ENCODE results near the gene LBH.

LBH gene

GRCh38 chr2:30273574-30273929 is 42.2 kb downstream of the LBH start:
- DNase-seq (ENCODE audit: low spot score): no peak

GRCh38 chr2:30275256-30275655 is 43.9 kb downstream of the LBH start:
- DNase-seq (ENCODE audit: low spot score): no peak

- no peak for DNase-seq (ENCODE audit: low spot score)
Measured at GRCh38 chr2:30276455-30276911, 45.1 kb downstream of the LBH start.

GRCh38 chr2:30277582-30277981 is 46.2 kb downstream of the LBH start:
- DNase-seq (ENCODE audit: low spot score): no peak

DNA sequence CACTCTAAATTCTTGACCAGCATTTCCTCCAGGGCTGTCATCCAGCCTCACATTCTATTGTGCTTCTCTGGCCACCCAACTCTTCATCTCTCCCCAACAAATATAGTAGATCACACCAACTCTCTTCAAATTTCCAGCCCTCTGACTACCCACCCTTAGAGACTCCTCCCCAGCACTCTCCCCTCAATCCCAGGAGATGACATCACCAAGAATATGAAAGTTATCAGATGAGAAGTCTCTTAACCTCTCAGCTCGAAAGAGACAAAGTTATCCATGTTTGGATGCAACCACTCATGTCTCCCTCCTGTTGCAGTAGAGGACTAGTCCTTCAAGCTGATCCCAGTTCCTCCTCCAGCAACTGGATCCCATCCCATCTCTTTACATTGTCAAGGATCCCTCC is 47.1 kb downstream of the LBH start:
- DNase-seq (ENCODE audit: low spot score): no peak

DNA sequence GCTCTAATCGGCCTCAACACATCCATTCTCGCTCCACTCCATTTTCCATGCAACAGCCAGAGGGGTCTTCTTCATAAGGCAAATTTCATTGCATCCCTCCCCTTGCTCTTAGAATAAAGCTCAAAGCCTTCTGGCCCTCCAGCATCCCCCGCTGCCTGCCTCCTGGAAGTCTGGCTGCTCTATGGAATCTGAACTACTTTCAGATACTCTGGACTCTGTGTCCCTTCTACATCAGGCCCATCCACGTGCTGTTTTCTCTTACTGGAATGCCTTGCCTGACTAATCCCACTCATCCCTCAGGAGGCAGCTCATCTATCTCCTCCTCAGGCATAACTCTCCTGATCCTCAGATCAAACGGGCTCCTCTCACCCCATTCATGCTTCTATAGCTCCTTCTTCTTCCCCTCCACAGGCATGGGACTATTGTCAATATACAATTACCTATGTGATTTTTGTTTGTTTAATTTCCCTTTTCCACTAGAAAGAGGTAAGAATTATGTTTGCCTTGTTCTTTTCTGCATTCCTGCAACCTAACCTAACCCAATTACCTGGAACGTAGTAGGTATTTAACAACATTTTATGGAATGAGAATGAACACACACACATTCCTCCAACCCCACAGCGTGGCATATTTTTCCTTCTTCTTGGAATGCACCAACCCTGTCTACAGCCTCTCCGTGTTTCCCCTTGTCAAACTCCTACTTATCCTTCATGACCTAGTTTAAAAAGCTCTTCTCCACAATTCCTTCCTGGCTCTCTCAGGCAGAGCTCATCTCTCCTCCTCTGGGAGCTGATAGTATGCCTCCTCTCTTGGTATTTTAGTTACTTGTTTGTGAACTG is 49.5 kb downstream of the LBH start:
- no peak for DNase-seq (ENCODE audit: low spot score)

DNA sequence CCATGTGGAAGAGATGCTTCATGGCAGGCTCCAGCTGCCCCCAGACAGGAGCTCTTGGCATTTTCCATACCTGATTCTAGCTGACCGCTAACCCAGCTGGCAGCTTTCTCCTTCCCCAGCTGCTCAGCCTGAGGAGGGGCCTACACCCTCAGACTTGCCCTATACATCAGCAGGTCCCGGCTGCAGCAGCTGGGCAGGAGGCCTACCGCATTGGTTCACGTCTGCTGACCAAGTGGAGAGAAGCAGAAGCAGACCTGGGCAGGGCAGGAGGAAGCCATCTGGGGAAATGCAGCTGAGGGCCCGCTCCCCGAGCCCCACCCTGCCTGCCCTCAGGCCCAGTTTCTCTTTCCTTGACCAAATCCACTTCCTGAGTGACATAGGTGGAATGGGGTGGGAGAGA is 50.7 kb downstream of the LBH start:
- no peak for DNase-seq (ENCODE audit: low spot score)

GRCh38 chr2:30282721-30283120 is 51.4 kb downstream of the LBH start:
- DNase-seq (ENCODE audit: low spot score): no peak

DNA sequence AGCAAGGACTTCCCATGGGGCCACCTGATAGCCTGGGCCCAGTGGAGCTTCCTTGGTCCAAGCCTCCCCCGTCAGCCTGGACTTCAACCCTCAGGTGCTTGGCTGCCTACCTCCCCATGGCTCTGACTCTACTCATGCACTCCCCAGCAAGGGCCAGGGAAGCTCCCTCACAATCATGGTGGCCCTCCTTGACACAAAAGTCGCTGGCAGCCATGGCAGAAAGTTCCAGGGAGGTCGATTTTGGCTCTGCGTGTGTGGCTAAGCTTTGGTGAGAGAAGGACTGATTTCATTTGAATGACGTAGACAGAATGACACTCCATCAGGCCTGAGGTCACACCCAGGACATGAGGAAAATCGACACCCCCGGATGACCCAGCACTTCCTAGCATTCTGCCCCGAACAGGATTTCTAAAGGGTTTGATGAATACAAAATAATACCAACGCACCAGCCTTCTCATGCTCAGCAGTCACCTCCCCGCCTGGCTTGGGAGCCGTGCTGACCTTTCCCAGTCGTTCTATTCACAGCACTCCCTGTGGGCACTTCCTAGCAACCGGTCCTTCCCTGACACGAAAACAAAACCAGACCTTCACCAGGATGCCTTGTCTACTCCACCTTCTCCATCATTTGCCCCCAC is 52.7 kb downstream of the LBH start:
- no peak for DNase-seq (ENCODE audit: low spot score)

- no peak for DNase-seq (ENCODE audit: low spot score)
Measured at GRCh38 chr2:30285758-30286157, 54.4 kb downstream of the LBH start.

DNA sequence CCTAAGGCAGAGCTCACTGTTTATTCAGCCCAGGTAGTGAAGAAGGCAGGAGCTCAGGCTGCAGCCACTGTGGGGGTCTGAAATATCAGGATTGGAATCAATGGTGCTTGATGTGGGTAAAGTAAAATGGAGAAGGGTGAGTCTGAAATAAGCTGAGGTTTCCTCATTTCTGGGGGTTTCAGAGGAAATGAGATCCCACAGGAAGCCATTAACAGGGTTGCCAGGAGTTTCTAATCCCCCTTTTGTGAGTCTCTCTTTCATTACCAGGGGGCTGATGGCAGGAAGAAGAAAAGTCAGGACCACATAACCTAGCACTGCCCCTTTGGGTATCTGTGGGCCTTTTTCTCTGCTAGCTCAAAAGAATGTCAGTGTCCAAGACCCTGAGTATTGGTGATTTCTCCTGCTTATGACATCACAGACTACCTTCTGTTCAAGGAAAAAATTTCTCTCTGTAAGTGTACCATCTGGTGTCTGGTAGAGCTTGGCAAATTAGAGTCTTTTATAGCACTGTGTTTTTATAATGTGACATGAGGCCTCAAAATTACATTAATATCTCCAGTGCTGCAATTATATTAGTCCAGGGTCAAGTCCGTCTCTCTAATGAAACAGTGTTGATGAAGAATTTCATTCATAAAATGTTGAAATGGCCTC is 56.0 kb downstream of the LBH start:
- no peak for DNase-seq (ENCODE audit: low spot score)

DNA sequence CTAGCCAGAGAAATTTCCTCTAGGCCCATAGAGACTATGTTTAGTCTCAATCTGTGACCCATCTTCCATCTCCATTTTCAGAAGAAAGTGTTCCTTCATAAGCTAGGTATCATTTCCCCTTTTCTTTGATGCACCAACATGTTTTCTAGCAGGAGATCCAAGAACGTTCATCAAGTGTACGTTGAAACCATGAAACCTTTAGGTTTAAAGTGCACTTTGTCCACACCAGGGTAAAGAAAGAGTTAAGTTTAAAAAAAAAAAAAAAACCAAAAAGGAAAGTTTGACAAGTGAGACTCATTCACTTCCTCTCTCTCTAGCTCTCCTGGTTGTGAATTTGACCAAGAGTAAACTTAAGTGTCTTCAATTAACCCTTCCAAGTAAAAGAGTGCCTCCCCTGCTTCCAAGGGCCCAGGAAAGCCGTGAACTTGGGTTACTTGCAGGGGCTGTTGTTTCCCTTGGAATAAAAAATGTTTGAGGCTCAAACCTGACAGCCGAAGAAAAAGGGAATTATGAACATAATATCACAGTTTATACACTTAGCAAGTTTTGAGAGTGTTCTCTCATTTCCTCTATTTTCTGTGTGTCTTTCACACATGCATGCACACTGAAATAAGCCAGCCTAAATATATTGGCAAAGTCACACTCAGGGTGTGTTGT is 56.7 kb downstream of the LBH start:
- DNase-seq (ENCODE audit: low spot score): no peak

GRCh38 chr2:30288561-30288960 is 57.2 kb downstream of the LBH start:
- no peak for DNase-seq (ENCODE audit: low spot score)

DNA sequence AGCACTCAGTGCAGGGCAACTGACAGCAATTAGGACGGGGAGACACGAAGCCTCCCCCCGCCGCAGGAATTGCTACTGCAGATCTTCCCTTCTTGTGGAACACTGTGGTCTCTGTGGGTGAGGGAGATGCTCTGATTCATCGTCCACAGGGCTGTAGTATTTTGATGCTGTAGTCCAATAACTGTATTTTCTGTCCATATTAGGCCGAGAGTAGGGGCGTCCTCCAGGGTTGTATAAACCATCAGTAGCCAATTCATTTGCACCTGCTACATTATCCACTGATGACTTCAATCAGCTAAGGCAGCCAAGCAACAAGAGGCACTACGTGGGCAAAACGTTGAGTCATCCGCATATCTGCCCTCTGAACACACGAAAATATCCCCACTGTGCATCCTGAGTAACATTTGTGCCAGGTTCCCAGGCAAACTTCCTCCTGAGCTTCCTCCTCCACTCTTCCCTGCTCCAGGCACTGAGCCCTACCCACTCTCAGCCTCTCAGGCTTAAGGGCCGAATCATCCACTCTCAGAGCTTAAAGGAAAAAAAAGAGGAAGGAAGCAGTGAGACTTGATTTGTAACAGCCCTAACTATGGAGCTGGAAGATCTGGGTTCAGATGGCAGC is 62.1 kb downstream of the LBH start:
- no peak for DNase-seq (ENCODE audit: low spot score)

DNA sequence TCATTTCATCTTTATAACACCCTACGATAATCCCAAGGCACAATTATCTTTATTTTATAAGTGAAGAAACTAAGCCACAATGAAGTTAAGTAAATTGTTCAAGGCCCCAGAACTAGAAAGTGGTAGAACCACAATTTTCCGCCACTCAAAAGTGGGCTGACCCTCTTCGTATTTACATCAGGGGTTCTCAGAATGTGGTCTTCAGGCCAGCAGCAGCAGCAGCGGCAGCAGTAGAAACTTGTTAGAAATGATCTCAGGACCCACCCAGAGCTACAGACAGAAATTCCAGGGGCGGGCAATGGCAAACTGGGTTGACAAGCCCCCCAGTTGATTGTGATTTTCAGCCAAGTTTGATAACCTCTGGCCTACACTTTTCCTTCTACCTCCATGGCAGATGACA is 62.8 kb downstream of the LBH start:
- DNase-seq (ENCODE audit: low spot score): no peak

DNA sequence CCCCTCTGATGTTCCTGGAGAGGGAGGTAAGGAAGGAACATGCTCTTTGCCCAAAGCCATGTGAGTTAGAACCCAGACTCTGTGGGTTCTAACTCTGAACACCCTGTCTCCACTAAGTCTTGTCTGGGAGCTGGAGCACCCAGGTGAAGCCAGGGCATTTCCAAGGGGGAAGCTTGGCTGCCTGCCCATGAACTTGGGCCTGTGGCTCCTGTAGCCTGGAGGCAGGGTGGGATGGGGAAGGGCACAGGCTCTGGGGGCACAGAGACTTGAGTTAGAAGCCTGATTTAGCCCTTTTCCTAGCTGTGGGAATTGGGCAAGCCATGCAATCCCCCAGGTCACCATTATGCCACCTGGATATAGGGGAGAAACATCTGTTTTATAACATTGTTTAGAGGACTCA is 65.2 kb downstream of the LBH start:
- DNase-seq (ENCODE audit: low spot score): no peak

DNA sequence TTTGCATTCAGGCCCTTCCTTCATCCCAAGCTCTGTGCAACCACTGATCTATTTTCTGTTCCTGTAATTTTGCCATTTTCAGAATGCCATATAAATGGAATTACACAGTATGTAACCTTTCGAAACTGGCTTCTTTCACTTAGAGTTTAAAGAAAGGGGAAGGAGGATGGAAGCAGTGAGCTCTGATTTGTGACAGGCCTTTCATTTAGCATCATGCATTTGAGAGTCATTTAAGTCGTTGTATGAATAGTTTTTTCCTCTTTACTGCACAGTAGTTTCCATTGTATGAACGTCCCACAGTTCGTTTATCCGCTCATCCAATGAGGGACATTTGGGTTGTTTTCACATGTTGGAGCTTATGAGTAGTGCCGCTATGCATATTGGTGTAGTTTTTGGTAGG is 67.0 kb downstream of the LBH start:
- DNase-seq (ENCODE audit: low spot score): no peak

- DNase-seq (ENCODE audit: low spot score): no peak
Measured at GRCh38 chr2:30300122-30300455, 68.8 kb downstream of the LBH start.

DNA sequence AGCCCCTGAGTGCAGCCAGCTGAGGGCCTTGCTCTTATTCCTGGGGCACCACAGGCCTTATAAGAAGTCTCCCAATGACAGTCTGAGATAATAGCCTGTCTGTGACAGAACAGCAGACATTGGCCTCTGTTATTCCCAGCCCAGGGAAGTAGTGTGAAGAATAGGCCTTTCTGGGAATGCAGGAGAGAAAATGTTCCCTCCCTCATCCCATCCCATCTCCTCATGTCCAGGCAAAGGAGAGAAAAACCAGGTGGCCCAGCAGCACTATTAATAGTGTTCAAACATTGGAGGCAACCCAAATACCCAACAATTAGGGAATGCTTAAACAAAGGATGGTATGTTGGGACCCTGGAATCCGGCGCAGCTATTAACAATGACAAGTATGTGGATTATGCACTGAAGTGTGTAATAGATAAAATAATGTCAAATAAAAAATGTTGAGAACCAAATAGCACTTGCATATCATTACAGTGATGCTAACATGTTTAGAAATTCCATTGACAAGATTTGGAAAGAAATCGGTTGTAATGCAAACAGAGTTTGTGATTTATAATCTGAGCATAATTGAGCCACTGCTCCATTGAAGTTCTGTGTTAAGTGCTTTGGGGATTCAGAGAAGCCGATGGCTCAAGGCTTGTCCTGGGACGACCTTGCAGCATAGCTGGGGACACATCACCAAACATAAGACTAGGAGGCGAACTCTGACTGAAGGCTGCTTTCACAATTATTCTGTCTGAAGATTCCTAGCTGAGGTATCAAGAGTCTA is 69.3 kb downstream of the LBH start:
- DNase-seq (ENCODE audit: low spot score): no peak

- DNase-seq (ENCODE audit: low spot score): no peak
Measured at GRCh38 chr2:30301551-30301950, 70.2 kb downstream of the LBH start.

GRCh38 chr2:30302566-30302965 is 71.2 kb downstream of the LBH start:
- no peak for DNase-seq (ENCODE audit: low spot score)

DNA sequence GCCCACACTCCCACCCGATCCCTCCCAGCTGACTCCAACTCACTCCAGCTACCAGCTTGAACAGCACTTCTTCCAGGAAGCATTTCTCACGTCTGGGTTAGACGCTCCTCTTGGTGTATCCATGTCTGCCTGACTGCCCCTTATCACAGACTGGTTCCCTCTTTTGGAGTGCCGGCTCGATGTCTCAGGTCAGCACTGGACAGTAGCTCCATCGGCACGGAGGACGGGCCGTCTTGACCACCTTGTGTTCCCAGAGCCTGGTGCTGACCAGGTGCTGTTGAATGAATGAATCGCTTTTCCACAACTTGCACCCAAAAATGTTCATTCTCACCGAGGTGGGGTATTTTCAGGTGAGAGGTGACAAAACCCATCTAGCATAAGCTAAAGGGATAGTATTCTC is 71.8 kb downstream of the LBH start:
- no peak for DNase-seq (ENCODE audit: low spot score)
